Left lobe of liver (tissue), 2 donors: ENCODE measurements around the gene IFT122. TPM values are rescaled to one million over a fixed set of nuclear protein-coding genes. Genes with fewer than 3 reads are reported as not detected.
"Not testable (repeated sequence)": the region's sequence is repeated elsewhere in the genome, so short reads cannot be mapped to it uniquely, and the experiment has no call there.

ENCODE experiments used
- ATAC-seq: fragments of 200-7000 bp; cut with Tn5 transposase; one replicate; pipeline ENCODE4 v1.9.1; 2020; ENCODE audit warnings: mild to moderate bottlenecking, moderate library complexity
- DNase-seq: peaks from one replicate; pipeline ENCODE4 v3.0.0-alpha.2; 2020; ENCODE audit warnings: low spot score
- total RNA-seq: library from RNA; stranded (reverse); gene quantifications from one replicate; pipeline ENCODE4 v1.2.1, GENCODE V29; 2021
- donor health status: DM: no; HTN: no; CAD: no; lungs with moderate emphysema.
- donor health status: DM: no; HTN: yes; CAD: no.

The IFT122 gene
- total RNA-seq, 1 donor from 2014 or later = 11.0 TPM

- not testable (repeated sequence) for DNase-seq, ATAC-seq
Observed at GRCh38 chr3:129515108-129515820, 75.2 kb downstream of the IFT122 start.

- ATAC-seq, DNase-seq: not testable (repeated sequence)
Observed at GRCh38 chr3:129515821-129516432, 75.9 kb downstream of the IFT122 start.

DNA sequence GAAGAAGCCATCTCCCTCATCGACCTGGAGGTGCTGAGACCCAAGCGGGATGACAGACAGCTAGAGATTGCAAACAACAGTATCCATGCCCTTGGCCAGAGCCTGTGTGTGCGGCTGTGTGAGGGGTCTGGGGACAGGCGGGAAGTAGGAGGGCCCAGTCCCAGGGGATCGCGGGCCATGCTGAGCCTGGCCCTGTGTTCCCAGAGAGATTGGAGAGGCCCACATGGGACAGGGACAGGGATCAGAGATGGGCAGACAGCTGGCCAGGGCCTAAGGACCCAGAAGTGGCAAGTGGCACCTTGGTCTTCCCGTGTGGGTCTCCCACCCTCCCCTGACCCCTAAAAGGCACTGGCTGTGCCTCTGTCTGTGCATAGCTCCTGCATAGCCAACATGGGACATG, 77.5 kb downstream of the IFT122 start:
- ATAC-seq (no peak), DNase-seq (no peak)

DNA sequence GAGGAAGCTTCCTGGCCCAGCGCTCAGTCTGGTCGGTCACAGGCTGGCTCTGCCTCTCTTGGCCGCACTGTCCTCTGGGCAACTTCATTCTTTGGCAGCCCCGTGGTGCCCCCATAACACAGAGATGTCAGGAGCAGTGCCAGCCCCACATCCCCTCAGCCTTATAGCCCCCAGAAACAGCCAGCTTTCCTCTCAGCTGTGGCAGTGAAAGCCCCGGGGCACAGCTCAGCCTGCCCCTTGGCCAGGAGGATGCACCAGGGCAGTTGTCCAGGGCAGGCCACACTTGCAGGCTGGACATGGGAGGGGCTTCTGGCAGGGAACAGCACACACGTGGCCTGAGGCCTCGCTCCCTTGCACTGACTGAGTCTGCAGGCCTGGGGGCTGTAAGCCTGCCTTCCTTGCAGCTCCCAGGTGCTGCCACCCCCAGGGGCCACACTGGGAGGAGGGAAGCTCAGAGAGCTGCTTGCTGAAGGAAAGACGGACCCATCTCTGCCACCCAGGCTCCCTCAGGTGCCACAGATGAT, 78.1 kb downstream of the IFT122 start:
- DNase-seq (no peak), ATAC-seq (no peak)

DNA sequence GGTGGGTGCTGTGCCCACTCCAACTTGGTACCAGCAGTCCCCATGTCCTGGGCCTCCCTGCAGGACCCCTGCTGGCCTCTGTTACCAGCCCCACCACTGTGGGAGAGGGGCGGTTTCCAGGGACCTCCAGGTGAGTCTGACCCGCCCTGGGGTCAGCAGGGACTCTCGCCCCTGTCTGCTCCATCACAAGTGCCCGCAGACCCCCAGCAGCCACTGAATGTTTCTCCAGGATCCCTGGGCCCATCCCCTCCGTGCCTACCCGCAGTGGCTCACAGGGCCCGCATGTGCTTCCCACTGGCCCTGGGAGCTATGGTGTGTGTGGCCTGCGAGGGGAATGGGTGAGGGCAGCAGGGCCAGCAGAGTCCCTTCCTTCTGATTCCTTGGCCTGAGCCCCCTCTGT, 78.6 kb downstream of the IFT122 start:
- no peak for DNase-seq
- no peak for ATAC-seq

GRCh38 chr3:129519449-129519848, 79.4 kb downstream of the IFT122 start:
- DNase-seq = no peak
- ATAC-seq = no peak

DNA sequence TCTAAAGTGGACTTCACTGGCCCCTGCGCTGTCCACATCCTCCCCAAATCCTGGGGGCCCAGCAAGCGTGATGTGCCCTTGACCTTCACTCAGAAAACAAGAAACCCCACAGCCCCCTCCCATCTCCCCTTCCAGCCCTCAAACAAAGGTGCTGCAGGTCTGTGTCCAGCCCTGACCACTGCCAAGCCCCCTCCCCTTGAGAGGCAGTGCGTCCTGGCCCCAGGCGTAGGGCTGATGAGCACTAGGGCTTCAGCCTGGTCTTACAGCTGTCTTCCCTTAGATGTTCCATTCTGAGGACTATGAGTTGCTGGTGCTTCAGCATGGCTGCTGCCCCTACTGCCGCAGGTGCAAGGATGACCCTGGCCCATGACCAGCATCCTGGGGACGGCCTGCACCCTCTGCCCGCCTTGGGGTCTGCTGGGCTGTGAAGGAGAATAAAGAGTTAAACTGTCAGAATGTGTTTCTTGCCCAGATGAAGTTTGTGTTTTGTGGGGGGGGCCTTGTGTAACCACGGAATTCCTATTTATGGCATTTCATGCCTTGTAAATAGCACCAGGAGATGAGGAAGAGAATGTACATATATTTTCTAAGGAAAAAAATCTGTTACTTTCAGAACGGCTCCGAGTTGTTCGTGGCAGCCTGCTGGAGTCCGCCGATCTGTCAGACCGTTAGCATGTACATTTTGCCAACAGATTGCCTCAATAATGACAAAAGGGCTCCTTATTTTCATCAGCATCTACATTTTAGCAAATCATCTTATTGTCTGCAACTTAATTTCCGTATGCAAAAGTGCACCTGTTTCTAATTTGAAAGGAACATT, 80.1 kb downstream of the IFT122 start:
- ATAC-seq = no peak
- no peak for DNase-seq

DNA sequence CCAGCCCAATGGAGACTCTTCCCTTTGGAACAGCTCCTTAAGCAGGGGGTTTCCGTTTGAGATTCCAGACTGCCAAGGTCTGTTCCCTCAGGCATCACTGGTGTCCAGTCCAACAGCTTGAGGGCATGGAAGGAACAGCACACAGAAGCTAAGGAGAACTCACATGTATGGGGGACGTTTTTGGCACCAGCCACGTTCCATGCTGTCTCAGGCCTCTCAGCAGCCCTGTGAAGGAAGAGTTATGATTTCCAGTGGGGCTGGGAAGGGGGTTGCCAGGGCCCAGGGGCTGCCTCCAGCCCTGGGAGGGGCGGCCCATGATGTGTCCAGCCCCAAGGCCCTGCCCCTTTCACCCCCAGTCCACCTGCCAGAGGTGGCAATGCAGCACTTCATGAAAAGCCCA, 80.9 kb downstream of the IFT122 start:
- DNase-seq = no peak

DNA sequence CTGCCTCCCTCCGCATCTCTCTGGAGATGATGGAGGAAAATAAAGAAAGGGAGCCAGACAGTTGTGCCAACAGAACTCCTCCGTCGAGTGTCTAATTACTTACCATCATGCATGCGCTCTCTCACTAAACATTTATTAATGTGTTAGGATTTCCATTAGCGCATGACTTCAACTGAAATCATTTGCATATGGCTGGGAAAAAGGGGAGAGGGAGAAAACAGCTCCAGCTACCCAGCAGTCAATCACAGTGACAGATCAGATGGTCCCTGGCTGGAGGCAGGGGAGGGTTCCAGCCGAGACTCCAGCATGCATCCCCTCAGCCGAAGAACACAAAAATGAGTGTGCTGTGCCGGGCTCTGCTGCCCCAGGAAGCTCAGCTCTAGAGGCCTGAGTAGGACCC, 81.6 kb downstream of the IFT122 start:
- ATAC-seq = no peak
- no peak for DNase-seq

More for the DNA sequence above, 80.9 kb downstream of the IFT122 start:
- ATAC-seq = no peak

DNA sequence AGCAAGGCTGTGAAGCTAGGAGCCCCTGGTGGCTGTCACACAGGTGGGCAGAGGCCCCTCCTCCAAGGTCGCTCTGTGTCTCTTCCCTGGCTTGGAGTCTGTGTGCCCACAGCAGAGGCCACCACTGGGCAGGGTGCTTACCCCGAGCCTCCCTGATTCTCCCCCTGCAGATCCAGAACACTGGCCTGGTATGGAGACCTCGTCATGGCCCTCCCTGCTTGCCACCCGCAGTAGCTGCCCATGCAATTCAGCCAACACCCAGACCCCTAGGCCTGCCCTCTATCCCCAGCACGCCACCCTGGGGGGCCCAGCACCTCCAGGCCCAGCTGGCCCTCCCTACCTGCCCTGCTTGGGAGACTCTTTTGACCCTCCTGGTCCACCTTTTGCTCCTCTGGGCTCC, 82.9 kb downstream of the IFT122 start:
- ATAC-seq (no peak), DNase-seq (no peak)

DNA sequence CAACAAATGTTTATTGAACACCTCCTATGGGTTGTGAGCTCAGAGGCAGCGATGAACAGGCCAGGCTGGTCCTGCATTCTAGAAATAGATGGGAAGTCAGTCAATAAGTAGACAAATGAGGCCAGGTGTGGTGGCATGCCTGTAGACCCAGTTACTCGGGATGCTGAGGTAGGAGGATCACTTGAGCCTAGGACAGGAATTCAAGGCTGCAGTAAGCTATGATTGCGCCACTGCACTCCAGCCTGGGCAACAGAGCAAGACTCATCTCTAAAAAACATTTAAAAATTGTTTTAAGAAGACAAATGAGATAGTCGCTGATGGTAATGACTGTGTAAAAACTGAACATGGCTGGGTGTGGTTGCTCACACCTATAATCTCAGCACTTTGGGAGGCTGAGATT, 84.1 kb downstream of the IFT122 start:
- ATAC-seq = no peak
- no peak for DNase-seq

DNA sequence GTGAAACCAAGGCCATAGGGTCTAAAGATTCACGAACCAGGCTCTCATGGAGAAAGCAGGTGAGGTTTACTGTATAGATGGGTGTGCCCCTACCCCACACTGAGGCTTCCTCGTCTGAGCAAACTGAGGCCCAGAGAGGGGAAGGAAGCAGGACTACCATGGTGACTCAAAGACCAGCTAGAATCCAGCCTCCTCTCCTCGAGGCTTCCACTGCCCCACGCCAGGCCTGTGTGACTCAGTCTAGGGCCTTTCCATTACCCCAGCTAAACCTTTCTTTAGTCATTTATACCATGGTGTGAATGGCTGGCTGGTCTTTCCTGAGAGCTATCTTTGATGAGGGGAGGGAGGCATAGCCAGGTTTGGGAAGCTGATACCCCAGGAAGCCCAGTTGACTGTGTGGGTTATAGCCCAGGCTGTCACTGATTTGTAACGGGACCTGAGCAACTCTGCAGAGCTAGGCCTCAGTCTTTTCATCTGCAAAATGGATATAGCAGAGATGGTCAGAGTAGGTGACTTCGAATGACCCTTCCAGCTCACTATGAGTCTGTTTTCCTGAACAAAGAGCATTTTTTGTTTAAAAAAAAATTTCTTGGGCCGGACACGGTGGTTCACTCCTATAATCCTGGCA, 85.4 kb downstream of the IFT122 start:
- ATAC-seq (no peak), DNase-seq (no peak)

GRCh38 chr3:129526121-129526900, 86.3 kb downstream of the IFT122 start:
- ATAC-seq = peak; percentile 43
- no peak for DNase-seq

GRCh38 chr3:129527262-129527661, 87.2 kb downstream of the IFT122 start:
- DNase-seq (no peak), ATAC-seq (no peak)

- DNase-seq (no peak), ATAC-seq (no peak)
Observed at GRCh38 chr3:129528589-129529100, 88.6 kb downstream of the IFT122 start, which contains the start of gene RHO. TSS of gene RHO (plus strand) at chr3:129528639. CDS start at chr3:129528734, 95 bp downstream.

DNA sequence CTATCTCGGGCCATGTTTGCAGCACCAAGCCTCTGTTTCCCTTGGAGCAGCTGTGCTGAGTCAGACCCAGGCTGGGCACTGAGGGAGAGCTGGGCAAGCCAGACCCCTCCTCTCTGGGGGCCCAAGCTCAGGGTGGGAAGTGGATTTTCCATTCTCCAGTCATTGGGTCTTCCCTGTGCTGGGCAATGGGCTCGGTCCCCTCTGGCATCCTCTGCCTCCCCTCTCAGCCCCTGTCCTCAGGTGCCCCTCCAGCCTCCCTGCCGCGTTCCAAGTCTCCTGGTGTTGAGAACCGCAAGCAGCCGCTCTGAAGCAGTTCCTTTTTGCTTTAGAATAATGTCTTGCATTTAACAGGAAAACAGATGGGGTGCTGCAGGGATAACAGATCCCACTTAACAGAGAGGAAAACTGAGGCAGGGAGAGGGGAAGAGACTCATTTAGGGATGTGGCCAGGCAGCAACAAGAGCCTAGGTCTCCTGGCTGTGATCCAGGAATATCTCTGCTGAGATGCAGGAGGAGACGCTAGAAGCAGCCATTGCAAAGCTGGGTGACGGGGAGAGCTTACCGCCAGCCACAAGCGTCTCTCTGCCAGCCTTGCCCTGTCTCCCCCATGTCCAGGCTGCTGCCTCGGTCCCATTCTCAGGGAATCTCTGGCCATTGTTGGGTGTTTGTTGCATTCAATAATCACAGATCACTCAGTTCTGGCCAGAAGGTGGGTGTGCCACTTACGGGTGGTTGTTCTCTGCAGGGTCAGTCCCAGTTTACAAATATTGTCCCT, 89.6 kb downstream of the IFT122 start:
- DNase-seq = no peak
- no peak for ATAC-seq

DNA sequence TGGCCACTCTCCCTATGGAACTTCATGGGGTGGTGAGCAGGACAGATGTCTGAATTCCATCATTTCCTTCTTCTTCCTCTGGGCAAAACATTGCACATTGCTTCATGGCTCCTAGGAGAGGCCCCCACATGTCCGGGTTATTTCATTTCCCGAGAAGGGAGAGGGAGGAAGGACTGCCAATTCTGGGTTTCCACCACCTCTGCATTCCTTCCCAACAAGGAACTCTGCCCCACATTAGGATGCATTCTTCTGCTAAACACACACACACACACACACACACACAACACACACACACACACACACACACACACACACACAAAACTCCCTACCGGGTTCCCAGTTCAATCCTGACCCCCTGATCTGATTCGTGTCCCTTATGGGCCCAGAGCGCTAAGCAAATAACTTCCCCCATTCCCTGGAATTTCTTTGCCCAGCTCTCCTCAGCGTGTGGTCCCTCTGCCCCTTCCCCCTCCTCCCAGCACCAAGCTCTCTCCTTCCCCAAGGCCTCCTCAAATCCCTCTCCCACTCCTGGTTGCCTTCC, 90.3 kb downstream of the IFT122 start:
- no peak for DNase-seq
- no peak for ATAC-seq

- DNase-seq (no peak), ATAC-seq (no peak)
Observed at GRCh38 chr3:129530821-129531220, 90.8 kb downstream of the IFT122 start.

DNA sequence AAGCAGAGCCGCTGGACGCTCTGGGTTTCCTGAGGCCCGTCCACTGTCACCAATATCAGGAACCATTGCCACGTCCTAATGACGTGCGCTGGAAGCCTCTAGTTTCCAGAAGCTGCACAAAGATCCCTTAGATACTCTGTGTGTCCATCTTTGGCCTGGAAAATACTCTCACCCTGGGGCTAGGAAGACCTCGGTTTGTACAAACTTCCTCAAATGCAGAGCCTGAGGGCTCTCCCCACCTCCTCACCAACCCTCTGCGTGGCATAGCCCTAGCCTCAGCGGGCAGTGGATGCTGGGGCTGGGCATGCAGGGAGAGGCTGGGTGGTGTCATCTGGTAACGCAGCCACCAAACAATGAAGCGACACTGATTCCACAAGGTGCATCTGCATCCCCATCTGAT, 91.7 kb downstream of the IFT122 start:
- ATAC-seq (no peak), DNase-seq (no peak)
